Germinal center (tissue), 1 donor: ENCODE results near the gene BABAM2.

Experiments used
- DNase-seq: peaks from one replicate; pipeline ENCODE4 v3.0.0; 2012; ENCODE audit warnings: mixed read lengths, low spot score

The BABAM2 gene

DNA sequence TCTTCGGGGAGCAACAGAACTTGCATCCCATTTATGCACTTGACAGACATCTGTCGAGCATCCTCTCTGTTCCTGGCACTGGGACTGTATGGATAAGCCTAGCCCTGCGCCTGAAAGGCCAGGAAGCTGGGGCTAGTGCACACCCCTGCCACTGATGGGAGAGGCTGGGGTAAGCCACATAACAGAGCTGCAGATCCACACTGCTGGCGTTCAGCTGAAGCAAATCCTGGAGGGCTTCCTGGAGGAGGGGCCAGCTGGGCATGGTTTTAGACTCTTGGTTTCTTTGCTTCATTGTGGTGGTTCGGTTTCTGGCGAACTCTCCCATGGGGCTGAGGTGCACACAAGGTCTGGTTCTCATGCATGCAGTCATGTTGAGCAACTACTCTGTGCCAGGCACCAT, 456.7 kb downstream of the BABAM2 start:
- DNase-seq = no peak

- no peak for DNase-seq
Observed at GRCh38 chr2:28347596-28347995, 457.1 kb downstream of the BABAM2 start.

DNA sequence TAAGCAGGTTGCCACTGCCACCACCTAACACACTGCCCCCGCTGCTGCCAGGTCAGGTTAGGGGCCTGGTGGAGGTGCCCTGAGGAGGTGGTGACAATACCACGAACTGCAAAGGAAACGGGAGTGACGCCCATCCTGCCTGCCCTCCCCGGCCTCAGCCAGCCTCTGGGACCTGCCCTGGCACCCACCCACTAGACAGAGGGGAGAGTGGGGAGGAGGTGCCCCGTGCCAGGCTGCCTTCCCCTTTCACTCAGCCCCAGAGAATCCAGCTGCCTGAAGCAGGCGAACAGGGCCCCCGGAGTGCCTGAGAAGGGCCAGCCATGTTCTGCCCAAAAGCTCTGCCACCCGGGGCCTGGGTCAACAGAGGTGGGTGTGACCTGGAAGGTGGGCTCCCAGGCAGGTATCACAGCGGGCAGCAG, 457.6 kb downstream of the BABAM2 start:
- DNase-seq = no peak

- no peak for DNase-seq
Observed at GRCh38 chr2:28348921-28349320, 458.4 kb downstream of the BABAM2 start.

- DNase-seq = no peak
Observed at GRCh38 chr2:28349546-28350165, 459.1 kb downstream of the BABAM2 start.

- no peak for DNase-seq
Observed at GRCh38 chr2:28350196-28350595, 459.7 kb downstream of the BABAM2 start.

DNA sequence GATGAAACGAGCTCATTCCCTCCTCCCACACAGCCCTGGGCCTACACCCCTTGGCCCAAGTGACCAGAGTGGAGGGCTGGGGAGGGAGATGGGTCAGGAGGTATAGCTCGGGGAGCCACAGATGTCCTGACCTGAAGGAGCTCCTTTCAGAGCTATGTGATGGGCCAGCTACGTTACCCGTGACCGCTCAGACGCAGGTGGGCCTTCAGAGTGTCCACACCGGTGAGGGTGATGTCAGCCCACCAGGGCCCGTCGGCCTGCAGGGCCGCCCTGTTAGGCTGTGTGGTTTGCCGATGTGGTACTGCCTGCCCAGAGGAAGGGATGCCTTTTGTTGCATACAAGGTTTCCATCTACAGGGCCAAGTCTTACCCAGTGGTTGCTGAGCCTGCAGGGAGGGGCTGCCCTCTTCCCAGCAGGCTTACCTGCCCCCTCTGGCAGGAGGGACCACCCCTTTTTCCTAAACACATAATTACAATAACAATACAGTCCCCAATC, 460.3 kb downstream of the BABAM2 start:
- DNase-seq = no peak

DNA sequence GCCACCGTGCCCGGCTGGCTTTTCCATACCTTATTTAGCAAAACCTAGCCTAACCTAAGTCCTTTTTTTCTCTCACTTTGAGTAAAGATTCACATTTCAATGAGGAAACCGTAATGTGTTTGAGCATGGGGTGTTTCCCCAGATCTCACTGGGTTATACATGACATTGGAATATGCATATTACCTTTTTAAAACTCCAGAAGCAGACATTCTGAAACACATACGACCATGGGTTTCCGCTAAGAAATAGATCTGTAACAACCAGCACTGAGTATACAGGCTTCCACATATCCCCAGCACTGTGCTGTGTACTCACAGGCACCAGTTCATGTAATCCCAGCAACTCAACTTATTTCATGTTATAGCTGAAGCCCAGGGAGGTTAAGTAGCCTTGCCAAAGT, 461.1 kb downstream of the BABAM2 start:
- DNase-seq = no peak

- DNase-seq = no peak
Observed at GRCh38 chr2:28352104-28352503, 461.6 kb downstream of the BABAM2 start.

DNA sequence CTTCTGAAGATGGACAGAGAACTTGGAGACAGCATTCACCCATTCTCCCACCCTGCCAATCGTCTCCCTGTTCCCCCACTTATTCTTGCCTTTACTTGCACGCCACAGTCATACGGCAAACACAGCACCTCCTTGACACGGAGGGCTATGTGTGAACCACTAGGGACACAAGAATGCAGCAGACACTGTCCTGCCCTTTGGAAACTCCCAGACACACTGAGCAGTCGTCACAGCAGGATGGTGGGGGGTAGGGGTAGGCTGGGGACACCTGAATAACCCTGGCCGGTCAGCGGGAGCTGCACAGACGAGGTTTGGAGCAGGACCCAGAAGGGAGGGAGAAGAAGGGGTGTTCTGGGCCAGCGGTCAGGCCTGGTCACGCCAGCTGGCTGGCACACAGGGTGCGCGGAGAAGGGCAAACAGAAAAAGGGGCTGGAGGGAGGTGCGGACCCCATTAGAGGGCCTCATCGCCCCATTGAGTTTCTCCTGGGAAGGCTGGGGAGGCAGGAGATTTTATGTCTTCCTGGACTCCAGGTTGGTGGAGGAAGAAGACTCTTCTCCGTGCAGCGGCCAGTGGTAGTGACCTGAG, 462.2 kb downstream of the BABAM2 start:
- DNase-seq = no peak

- DNase-seq = no peak
Observed at GRCh38 chr2:28354920-28355520, 464.5 kb downstream of the BABAM2 start.

GRCh38 chr2:28355521-28356094, 465.1 kb downstream of the BABAM2 start:
- no peak for DNase-seq

GRCh38 chr2:28356095-28356911, 465.8 kb downstream of the BABAM2 start:
- DNase-seq = no peak

GRCh38 chr2:28357055-28357454, 466.5 kb downstream of the BABAM2 start:
- DNase-seq = no peak

DNA sequence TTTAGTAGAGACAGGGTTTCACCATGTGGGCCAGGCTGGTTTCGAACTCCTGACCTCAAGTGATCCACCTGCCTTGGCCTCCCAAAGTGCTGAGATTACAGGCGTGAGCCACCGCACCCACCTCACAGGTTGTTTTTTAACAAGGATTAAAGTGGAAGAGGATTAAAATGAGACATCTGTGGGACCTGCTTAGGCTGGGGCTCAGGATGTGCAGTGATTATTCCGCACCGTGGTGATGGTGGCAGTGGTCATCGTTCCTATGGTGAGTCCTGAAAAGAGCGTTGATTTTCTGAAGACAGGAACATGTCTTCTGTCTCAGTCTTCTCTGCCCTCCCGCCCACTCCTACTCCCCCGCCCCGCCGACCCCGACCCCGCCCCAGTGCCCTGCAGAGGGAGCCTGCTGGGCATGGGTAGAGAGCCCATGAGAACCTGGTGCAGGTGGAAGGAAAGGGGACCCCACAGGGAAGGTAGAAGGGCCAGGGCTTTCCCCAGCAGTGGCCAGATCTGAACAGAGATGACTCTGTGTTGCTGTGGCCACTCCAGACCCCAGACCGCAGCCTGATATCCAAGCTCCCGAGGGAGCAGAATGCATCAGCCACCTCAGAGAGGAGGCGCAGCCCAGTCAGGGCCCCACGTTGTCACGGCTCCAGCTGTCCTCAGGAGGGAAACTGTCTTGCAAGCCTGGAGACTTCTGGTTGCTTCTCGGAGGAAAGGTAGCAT, 467.6 kb downstream of the BABAM2 start:
- no peak for DNase-seq

DNA sequence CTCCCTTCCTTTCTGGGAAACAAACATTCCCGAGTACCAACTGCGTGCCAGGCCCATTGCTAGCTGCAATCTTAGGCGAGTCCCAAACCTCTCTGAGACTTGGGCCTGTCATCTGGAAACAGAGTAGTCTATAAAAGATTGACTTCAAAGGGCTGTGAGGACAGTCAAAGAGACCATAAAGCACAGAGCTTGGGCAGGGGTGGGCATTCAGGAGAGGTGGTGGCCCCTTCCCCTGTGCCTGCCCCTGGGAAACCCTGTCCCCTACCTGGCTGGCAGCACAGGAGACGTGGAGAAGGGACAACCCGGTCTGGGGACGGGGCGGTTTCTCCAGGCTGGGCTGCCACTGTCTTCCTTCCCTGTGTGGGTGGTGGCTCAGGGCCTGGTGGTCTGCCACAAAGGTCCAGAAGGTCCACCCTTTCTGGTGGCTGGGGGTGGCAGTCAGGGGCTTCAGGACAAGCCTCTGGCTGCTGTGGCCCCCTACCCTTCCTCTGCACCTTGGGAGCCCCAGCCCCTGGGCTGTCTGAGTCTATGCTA, 468.2 kb downstream of the BABAM2 start:
- DNase-seq = no peak

GRCh38 chr2:28359222-28360057, 468.9 kb downstream of the BABAM2 start:
- DNase-seq = peak; percentile 33

DNA sequence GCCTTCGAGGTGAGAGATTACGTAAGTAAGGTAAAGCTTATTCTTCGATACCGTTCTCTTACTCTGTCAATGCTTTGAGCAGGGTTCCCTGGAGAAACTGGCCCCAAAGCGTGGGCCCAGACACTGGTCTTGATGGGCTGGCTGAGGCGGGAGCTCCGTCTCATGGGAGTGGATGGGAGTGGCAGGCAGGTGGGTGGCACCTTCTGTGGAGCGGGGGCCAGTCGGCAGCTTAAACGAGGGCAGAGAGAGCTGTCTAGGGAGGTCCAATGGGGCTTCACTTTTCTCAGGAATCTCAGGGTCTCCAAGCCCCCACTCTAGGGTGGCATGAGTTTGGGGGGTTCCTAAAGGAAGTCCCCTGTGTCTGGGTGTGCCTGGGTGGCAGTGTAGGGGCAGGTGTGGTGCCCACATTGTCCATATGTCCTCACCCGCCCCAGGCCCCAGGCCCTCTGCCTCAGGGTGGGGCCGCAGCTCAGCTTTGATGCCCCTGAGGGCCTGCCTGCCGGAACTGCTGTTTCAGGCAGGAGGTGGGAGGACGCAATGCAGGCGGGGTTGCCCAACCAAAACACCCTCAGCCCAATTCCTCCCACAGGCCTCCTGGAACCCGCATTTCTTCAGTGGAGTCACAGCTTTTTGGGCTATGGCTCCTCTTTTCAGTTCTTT, 469.7 kb downstream of the BABAM2 start:
- DNase-seq = no peak

DNA sequence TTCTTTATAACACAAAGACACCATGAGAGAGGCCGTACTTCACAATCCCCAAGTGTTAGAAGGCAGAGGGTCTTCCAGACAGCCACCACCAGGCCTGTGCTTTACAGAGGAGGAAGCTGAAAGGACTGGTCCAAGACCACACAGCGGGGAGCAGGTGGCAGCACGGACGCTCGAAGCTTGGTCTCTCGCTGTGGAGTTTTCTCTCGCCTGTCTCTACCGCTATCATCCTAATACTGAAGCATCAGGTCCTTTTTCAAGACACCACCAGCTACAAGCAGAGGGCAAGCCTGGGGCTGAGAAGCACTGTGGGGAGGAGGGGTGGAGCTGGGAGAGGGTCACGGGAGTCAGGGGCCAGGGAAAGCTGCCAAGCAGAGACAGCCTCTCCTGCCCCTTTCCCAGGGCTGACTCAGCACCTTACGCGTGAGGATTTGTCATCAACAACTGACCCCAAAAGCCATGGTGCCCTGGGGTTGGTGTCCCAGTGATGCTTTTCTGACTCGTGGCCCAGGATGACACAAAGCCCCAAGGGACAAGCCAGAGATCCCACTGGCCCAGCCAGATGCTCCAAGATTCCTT, 470.3 kb downstream of the BABAM2 start:
- DNase-seq = no peak
